ENCODE results near the gene DSG4. TPM values are rescaled to one million over a fixed set of nuclear protein-coding genes. Genes with fewer than 3 reads are reported as not detected.

Gene DSG4
- total RNA-seq, 1 donor from 2014 or later: not detected

GRCh38 chr18:31441493-31441892, 64.9 kb downstream of the DSG4 start:
- TF ChIP-seq CTCF (IDR thresholded peaks at IDR 0.05; ENCODE audit: partially characterized antibody, unreplicated experiment): no peak
- Mint-ChIP-seq H3K27me3 (ENCODE audit: unreplicated experiment) (no peaks in the 10 kb centered on the region), H3K27ac (ENCODE audit: unreplicated experiment) (no peak overlapping the region), H3K36me3 (ENCODE audit: unreplicated experiment) (no peaks in the 10 kb centered on the region), H3K4me1 (ENCODE audit: low read depth, unreplicated experiment) (no peaks in the 10 kb centered on the region), H3K9me3 (ENCODE audit: unreplicated experiment) (no peaks in the 10 kb centered on the region), H3K4me3 (ENCODE audit: unreplicated experiment) (no peak overlapping the region)
- DNase-seq: no peak

GRCh38 chr18:31444142-31444541, 67.6 kb downstream of the DSG4 start:
- no peaks in the 10 kb centered on the region for H3K9me3 Mint-ChIP-seq (ENCODE audit: unreplicated experiment)
- H3K36me3 Mint-ChIP-seq (ENCODE audit: unreplicated experiment): no peaks in the 10 kb centered on the region
- TF ChIP-seq CTCF (IDR thresholded peaks at IDR 0.05; ENCODE audit: partially characterized antibody, unreplicated experiment): no peak
- no peak overlapping the region for H3K4me3 Mint-ChIP-seq (ENCODE audit: unreplicated experiment)
- no peaks in the 10 kb centered on the region for H3K27me3 Mint-ChIP-seq (ENCODE audit: unreplicated experiment)
- no peaks in the 10 kb centered on the region for H3K4me1 Mint-ChIP-seq (ENCODE audit: low read depth, unreplicated experiment)
- H3K27ac Mint-ChIP-seq (ENCODE audit: unreplicated experiment): no peak overlapping the region
- DNase-seq: no peak

DNA sequence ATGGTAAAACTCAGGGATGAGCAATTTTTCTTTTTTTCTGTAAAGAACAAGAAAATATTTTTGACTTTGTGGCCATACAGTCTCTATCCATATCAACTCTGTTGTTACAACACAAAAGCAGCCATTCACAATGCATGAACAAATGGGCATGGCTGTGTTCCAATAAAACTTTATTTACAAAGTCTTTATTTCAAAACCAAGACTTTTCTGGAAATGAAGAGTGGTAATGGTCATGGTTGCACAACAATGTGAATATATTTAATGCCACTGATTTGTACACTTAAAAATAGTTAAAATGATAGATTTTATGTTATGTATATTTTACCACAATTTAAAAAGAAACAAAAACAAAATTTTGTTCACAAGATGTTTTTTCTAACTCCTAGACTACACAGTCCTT, 69.3 kb downstream of the DSG4 start:
- H3K4me3 Mint-ChIP-seq (ENCODE audit: unreplicated experiment): no peak overlapping the region
- H3K9me3 Mint-ChIP-seq (ENCODE audit: unreplicated experiment): no peaks in the 10 kb centered on the region
- no peaks in the 10 kb centered on the region for H3K4me1 Mint-ChIP-seq (ENCODE audit: low read depth, unreplicated experiment)
- no peak overlapping the region for H3K27ac Mint-ChIP-seq (ENCODE audit: unreplicated experiment)
- no peaks in the 10 kb centered on the region for H3K36me3 Mint-ChIP-seq (ENCODE audit: unreplicated experiment)
- no peak for TF ChIP-seq CTCF (IDR thresholded peaks at IDR 0.05; ENCODE audit: partially characterized antibody, unreplicated experiment)
- DNase-seq: no peak
- H3K27me3 Mint-ChIP-seq (ENCODE audit: unreplicated experiment): no peaks in the 10 kb centered on the region

GRCh38 chr18:31446854-31447253, 70.3 kb downstream of the DSG4 start:
- Mint-ChIP-seq H3K27ac (ENCODE audit: unreplicated experiment) (no peak overlapping the region), H3K4me1 (ENCODE audit: low read depth, unreplicated experiment) (no peaks in the 10 kb centered on the region), H3K9me3 (ENCODE audit: unreplicated experiment) (no peaks in the 10 kb centered on the region), H3K36me3 (ENCODE audit: unreplicated experiment) (no peaks in the 10 kb centered on the region), H3K4me3 (ENCODE audit: unreplicated experiment) (no peak overlapping the region), H3K27me3 (ENCODE audit: unreplicated experiment) (no peaks in the 10 kb centered on the region)
- no peak for DNase-seq
- TF ChIP-seq CTCF (IDR thresholded peaks at IDR 0.05; ENCODE audit: partially characterized antibody, unreplicated experiment): no peak

DNA sequence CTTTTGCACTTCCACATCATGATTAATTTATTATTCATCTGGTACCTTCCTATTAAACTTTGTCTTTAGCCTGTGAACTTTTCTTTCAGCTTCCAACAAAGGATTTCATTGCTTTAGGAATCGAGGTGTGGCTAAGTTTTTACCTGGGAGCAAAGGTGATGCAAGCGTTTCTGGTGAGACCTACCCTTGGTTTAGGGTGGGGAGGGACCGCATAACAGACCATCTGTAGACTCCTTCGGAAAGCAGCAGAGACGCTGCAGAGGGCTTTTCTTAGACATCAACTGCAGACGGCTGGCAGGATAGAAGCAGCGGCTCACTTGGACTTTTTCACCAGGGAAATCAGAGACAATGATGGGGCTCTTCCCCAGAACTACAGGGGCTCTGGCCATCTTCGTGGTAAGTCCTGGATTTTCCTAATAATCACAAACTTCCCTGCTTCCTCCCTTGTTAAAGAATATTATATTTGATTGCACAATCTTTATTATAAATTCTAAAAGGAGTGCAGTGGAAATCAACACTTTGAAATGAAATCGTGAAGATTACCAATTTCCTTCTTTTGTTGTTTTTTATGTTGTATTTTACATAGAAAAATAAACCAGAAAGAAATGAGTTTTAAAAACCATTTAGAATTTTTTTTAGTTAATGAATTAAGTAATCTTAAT, 71.1 kb downstream of the DSG4 start, which contains the start of gene DSG3:
TSS of gene DSG3 (plus strand) at position 212 of the 662 bp plus-strand sequence. CDS start at position 349, 137 bp downstream.
- TF ChIP-seq CTCF (IDR thresholded peaks at IDR 0.05; ENCODE audit: partially characterized antibody, unreplicated experiment): no peak

More for the DNA sequence above, 71.1 kb downstream of the DSG4 start, which contains the start of gene DSG3:
- H3K9me3 Mint-ChIP-seq (ENCODE audit: unreplicated experiment): no peaks in the 10 kb centered on the region
- no peaks in the 10 kb centered on the region for H3K27me3 Mint-ChIP-seq (ENCODE audit: unreplicated experiment)
- no peaks in the 10 kb centered on the region for H3K4me1 Mint-ChIP-seq (ENCODE audit: low read depth, unreplicated experiment)
- H3K27ac Mint-ChIP-seq (ENCODE audit: unreplicated experiment): no peak within 1 kb of the TSS
- H3K4me3 Mint-ChIP-seq (ENCODE audit: unreplicated experiment): no peak within 1 kb of the TSS
- DNase-seq: no peak
- no peaks in the 10 kb centered on the region for H3K36me3 Mint-ChIP-seq (ENCODE audit: unreplicated experiment)
